SK-N-SH (cell line): Measurements from ENCODE around the gene SRRM2. TPM values are rescaled to one million over a fixed set of nuclear protein-coding genes. Genes with fewer than 3 reads are reported as not detected.

Source experiments
- CTCF ChIA-PET: fragments of 300-600, 350-600 bp; formaldehyde crosslinking; extraction: SDS; loops from one replicate; lab custom pipeline; 2021; lab: Yijun Ruan, JAX
- POLR2A ChIA-PET: fragments of 350-600 bp; sonication (Branson Sonifier 250); formaldehyde crosslinking; extraction: SDS; loops from one replicate; lab custom pipeline; 2020; ENCODE audit warnings: antibody characterized with exemption, inconsistent platforms; lab: Yijun Ruan, JAX
- DNase-seq: peaks from one replicate; pipeline ENCODE4 v3.0.0; 2012
- H2AFZ ChIP-seq: fragments of 200-600 bp; sonication (generic); 2 replicates; pipeline ENCODE4 v1.8.1; 2016; ENCODE audit warnings: antibody characterized with exemption, mild to moderate bottlenecking, low read depth
- H3F3A ChIP-seq: fragments of 200-600 bp; sonication (generic); replicated peaks from 2 replicates; pipeline ENCODE3; 2016; ENCODE audit warnings: antibody characterized with exemption, mild to moderate bottlenecking; ENCODE audit not compliant: insufficient read depth
- H3K27ac ChIP-seq, 2 experiments: fragments of 200-500 bp in 1 of 2; fragments of 200-600 bp in 1 of 2; sonication (Bioruptor generic) in 1 of 2; sonication (generic), shearing (Covaris generic) in 1 of 2; 2 replicates each; pipeline versions ENCODE4 v1.5.1 to v1.6.1; 2014 to 2016; ENCODE audit warnings: low read depth in 2 of 2, inconsistent platforms in 1 of 2, low read length in 1 of 2, mild to moderate bottlenecking in 1 of 2, mixed read lengths in 1 of 2
- H3K27me3 ChIP-seq: fragments of 200-600 bp; sonication (generic), shearing (Covaris generic); 2 replicates; pipeline ENCODE4 v1.6.1; 2016; ENCODE audit warnings: mixed run types; ENCODE audit not compliant: insufficient read depth
- H3K36me3 ChIP-seq, 2 experiments: fragments of 200-500 bp in 1 of 2; fragments of 200-600 bp in 1 of 2; sonication (Bioruptor generic) in 1 of 2; sonication (generic) in 1 of 2; replicated peaks in 1 of 2; 2 replicates each; pipeline versions ENCODE3 to v1.5.1; 2014 to 2016; ENCODE audit warnings: low read length in 1 of 2, mild to moderate bottlenecking in 1 of 2; ENCODE audit not compliant: insufficient read depth in 2 of 2, control insufficient read depth in 1 of 2
- H3K4me1 ChIP-seq, 2 experiments: fragments of 200-500 bp in 1 of 2; fragments of 200-600 bp in 1 of 2; sonication (Bioruptor generic) in 1 of 2; sonication (generic), shearing (Covaris generic) in 1 of 2; 2 replicates each; pipeline versions ENCODE4 v1.5.1 to v1.6.1; 2014 to 2016; ENCODE audit warnings: low read depth in 1 of 2, low read length in 1 of 2, mixed run types in 1 of 2; ENCODE audit not compliant: insufficient read depth in 2 of 2, control insufficient read depth in 1 of 2
- H3K4me2 ChIP-seq: fragments of 200-600 bp; sonication (generic), shearing (Covaris generic); 2 replicates; pipeline ENCODE4 v1.6.1; 2017; ENCODE audit warnings: mixed run types
- H3K4me3 ChIP-seq, 2 experiments: fragments of 200-500 bp in 1 of 2; fragments of 200-600 bp in 1 of 2; sonication (Bioruptor generic) in 1 of 2; sonication (generic), shearing (Covaris generic) in 1 of 2; 2 replicates each; pipeline versions ENCODE4 v1.5.1 to v1.8.1; 2014 to 2016; ENCODE audit warnings: low read depth in 2 of 2, inconsistent platforms in 1 of 2, low read length in 1 of 2, mild to moderate bottlenecking in 1 of 2, mixed read lengths in 1 of 2, moderate library complexity in 1 of 2
- H3K79me2 ChIP-seq: fragments of 200-600 bp; sonication (generic); 2 replicates; pipeline ENCODE4 v1.8.1; 2017; ENCODE audit warnings: mild to moderate bottlenecking; ENCODE audit not compliant: insufficient read depth
- H3K9ac ChIP-seq: fragments of 200-600 bp; sonication (generic); 2 replicates; pipeline ENCODE4 v1.6.1; 2017; ENCODE audit warnings: mixed run types
- H3K9me2 ChIP-seq: fragments of 200-600 bp; sonication (generic); 2 replicates; pipeline ENCODE4 v1.6.1; 2017; ENCODE audit warnings: mixed run types
- H3K9me3 ChIP-seq: fragments of 200-600 bp; sonication (generic); 2 replicates; pipeline ENCODE4 v1.6.1; 2017; ENCODE audit warnings: mixed run types, mild to moderate bottlenecking, moderate library complexity
- H4K20me1 ChIP-seq: fragments of 200-600 bp; sonication (generic); 2 replicates; pipeline ENCODE4 v1.6.1; 2017; ENCODE audit warnings: mild to moderate bottlenecking, mixed run types; ENCODE audit not compliant: insufficient read depth
- CTCF ChIP-seq: fragments of 200-600 bp; sonication (generic); IDR thresholded peaks from 2 replicates; pipeline ENCODE4 v1.6.1; 2017; ENCODE audit warnings: antibody characterized with exemption, mild to moderate bottlenecking, moderate library complexity
- ELF1 ChIP-seq: IDR thresholded peaks from 2 replicates; pipeline ENCODE4 v1.4.0; 2012
- EP300 ChIP-seq, 2 experiments: IDR thresholded peaks; 2 replicates each; pipeline versions ENCODE4 v1.4.0 to v1.6.1; 2012; ENCODE audit warnings: borderline replicate concordance in 1 of 2, low read depth in 1 of 2, low read length in 1 of 2
- EZH2phosphoT487 ChIP-seq: fragments of 200-600 bp; sonication (generic); IDR thresholded peaks from 2 replicates; pipeline ENCODE4 v1.6.1; 2017; ENCODE audit warnings: low read depth, mixed run types, mild to moderate bottlenecking, antibody characterized with exemption, moderate library complexity, borderline replicate concordance
- FOSL2 ChIP-seq: IDR thresholded peaks from 2 replicates; pipeline ENCODE4 v1.4.0; 2012; ENCODE audit warnings: low read depth, mild to moderate bottlenecking, moderate library complexity, borderline replicate concordance
- FOXM1 ChIP-seq: IDR thresholded peaks from 2 replicates; pipeline ENCODE4 v1.4.0; 2012; ENCODE audit warnings: low read depth, mild to moderate bottlenecking
- GABPA ChIP-seq: IDR thresholded peaks from 2 replicates; pipeline ENCODE4 v1.4.0; 2012; ENCODE audit warnings: low read depth, mild to moderate bottlenecking
- IRF3 ChIP-seq: fragments of 150-350 bp; IDR thresholded peaks from 2 replicates; pipeline ENCODE4 v1.6.1; 2016; ENCODE audit warnings: mild to moderate bottlenecking, low read depth, low read length
- MAX ChIP-seq: IDR thresholded peaks from 2 replicates; pipeline ENCODE4 v1.4.0; 2012; ENCODE audit warnings: low read depth
- MEF2A ChIP-seq: IDR thresholded peaks from 2 replicates; pipeline ENCODE4 v1.4.0; 2012; ENCODE audit warnings: low read depth, borderline replicate concordance
- MXI1 ChIP-seq: IDR thresholded peaks from 2 replicates; pipeline ENCODE4 v1.6.1; 2012; ENCODE audit warnings: mild to moderate bottlenecking, low read depth, low read length, improper control_type of control experiment
- NFIC ChIP-seq: IDR thresholded peaks from 2 replicates; pipeline ENCODE4 v1.4.0; 2012; ENCODE audit warnings: borderline replicate concordance
- POLR2AphosphoS5 ChIP-seq: IDR thresholded peaks from 2 replicates; pipeline ENCODE4 v1.6.1; 2012; ENCODE audit warnings: low read depth, low read length
- RAD21 ChIP-seq: IDR thresholded peaks from 2 replicates; pipeline ENCODE4 v1.6.1; 2012; ENCODE audit warnings: mild to moderate bottlenecking, low read length
- RFX5 ChIP-seq: IDR thresholded peaks from 2 replicates; pipeline ENCODE4 v1.6.1; 2012; ENCODE audit warnings: mild to moderate bottlenecking, improper control_type of control experiment, low read length
- TAF1 ChIP-seq: IDR thresholded peaks from 2 replicates; pipeline ENCODE4 v1.6.1; 2012; ENCODE audit warnings: low read depth, mild to moderate bottlenecking, low read length, moderate library complexity, borderline replicate concordance
- TEAD4 ChIP-seq: IDR thresholded peaks from 2 replicates; pipeline ENCODE4 v1.4.0; 2012; ENCODE audit warnings: mild to moderate bottlenecking, borderline replicate concordance; ENCODE audit not compliant: insufficient read depth
- USF1 ChIP-seq: IDR thresholded peaks from 2 replicates; pipeline ENCODE4 v1.4.0; 2012; ENCODE audit warnings: low read depth, borderline replicate concordance
- WGBS: methylation state at CpG from one replicate; pipeline ENCODE4 v1.1.6; 2017; ENCODE audit warnings: low lambda C conversion rate; 5-methylcytosine and 5-hydroxymethylcytosine counted together
- polyA plus RNA-seq, 3 experiments: library from polyadenylated mRNA; depleted of rRNA; stranded (reverse); fragments of >200 nt; gene quantifications; 2 replicates each; pipeline ENCODE4 v1.2.3, GENCODE V29; 2012

The SRRM2 gene
- polyA plus RNA-seq, 1 of the 3 experiments (the other 2 are of a cell fraction), result 143 TPM

- Histone ChIP-seq H3K79me2 (peaks cover 6% of the 10 kb centered on the region; the same call in 1 of the 2 replicates), H2AFZ (no peak overlapping the region), H3K27me3 (no peaks in the 10 kb centered on the region), H4K20me1 (no peaks in the 10 kb centered on the region), H3K9ac (no peak overlapping the region), H3K36me3 (no peaks in the 10 kb centered on the region), H3K9me2 (no peaks in the 10 kb centered on the region), H3K27ac (no peak overlapping the region), H3K4me2 (no peak overlapping the region), H3K4me3 (no peak overlapping the region), H3F3A (no peaks in the 10 kb centered on the region), H3K9me3 (no peaks in the 10 kb centered on the region), H3K4me1 (peaks cover 3 to 11% of the 10 kb centered on the region in 2 experiments; a peak in 1 of 4 replicates)
- TF ChIP-seq TEAD4 (no peak), GABPA (no peak), RFX5 (no peak), MXI1 (no peak), EP300 (IDR thresholded peaks at IDR 0.05; ENCODE audit: borderline replicate concordance in 1 of 2, low read depth in 1 of 2, low read length in 1 of 2) (no peak), USF1 (no peak), POLR2AphosphoS5 (no peak), NFIC (no peak), EZH2phosphoT487 (no peak), MEF2A (no peak)
- DNase-seq, result no peak
- 100% methylated on average over 1 of the region's 10 CpGs for WGBS
- POLR2A ChIA-PET, result no interaction called here
- CTCF ChIA-PET, result interaction anchor here (0.9 to 1.0 kb wide), 2 partner anchors 151 to 210 kb away, joined by 3 read pairs; no protein-coding TSS in a partner anchor
These were observed 35.5 kb upstream of the SRRM2 start for GRCh38 chr16:2716948-2717347.

- Histone ChIP-seq H3K9ac (no peak overlapping the region), H3K27me3 (no peaks in the 10 kb centered on the region), H3K9me3 (no peaks in the 10 kb centered on the region), H3K9me2 (no peaks in the 10 kb centered on the region), H3K36me3 (no peaks in the 10 kb centered on the region), H3K4me1 (peaks cover 3 to 11% of the 10 kb centered on the region in 2 experiments; a peak in 1 of 4 replicates), H3K79me2 (peaks cover 6% of the 10 kb centered on the region; the same call in 1 of the 2 replicates), H4K20me1 (no peaks in the 10 kb centered on the region), H3K27ac (no peak overlapping the region), H3K4me2 (no peak overlapping the region), H3K4me3 (no peak overlapping the region), H2AFZ (no peak overlapping the region), H3F3A (no peaks in the 10 kb centered on the region)
- no peak for TF ChIP-seq GABPA
- TF ChIP-seq ELF1, result no peak
- no peak for TF ChIP-seq RAD21
- TF ChIP-seq IRF3, result no peak
- no peak for TF ChIP-seq TAF1
- no peak for TF ChIP-seq RFX5
- TF ChIP-seq FOXM1, result no peak
- no peak for TF ChIP-seq CTCF
- no peak for TF ChIP-seq FOSL2
- TF ChIP-seq MAX, result no peak
- WGBS, result 87% methylated on average over 19 of the region's 21 CpGs
- ChIA-PET POLR2A (no interaction called here), CTCF (interaction anchor here (1.0 kb wide), 1 partner anchor 158 kb away, joined by 3 read pairs; no protein-coding TSS in a partner anchor)
- no peak for DNase-seq
These were observed 34.8 kb upstream of the SRRM2 start for GRCh38 chr16:2717383-2718263.
